ENCODE data around the gene C2CD4B. TPM values are rescaled to one million over a fixed set of nuclear protein-coding genes. Genes with fewer than 3 reads are reported as not detected.

The C2CD4B gene
- polyA plus RNA-seq, 1 donor (not counting 4 experiments of a cell fraction or from before 2014, with no cell fraction given), result not detected

DNA sequence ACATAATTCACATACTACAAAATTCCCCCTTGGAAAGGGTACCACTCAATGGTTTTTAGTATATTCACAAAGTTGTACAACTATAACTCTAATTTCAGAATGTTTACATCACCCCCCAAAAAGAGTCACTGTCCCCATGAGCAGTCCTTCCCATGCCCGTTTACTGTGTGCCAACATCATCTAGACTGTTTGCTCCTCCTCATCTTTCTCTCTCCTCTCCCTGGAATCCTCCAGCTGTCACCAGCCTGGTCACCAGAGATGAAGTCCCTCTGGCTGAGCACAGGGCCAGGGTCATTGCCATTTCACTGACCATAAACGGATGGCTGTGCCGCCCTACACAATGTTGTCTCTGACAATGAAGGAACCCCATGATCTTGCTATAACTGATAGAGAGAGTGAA is 45.2 kb downstream of the C2CD4B start:
- peaks cover 17% of the 10 kb centered on the region for H3K4me1 ChIP-seq (ENCODE audit: control insufficient read depth, extremely low read depth, insufficient read depth, low read length)
- H3K79me2 ChIP-seq (ENCODE audit: control insufficient read depth, insufficient read depth, low read length), result no peaks in the 10 kb centered on the region
- no peak overlapping the region for H3K4me2 ChIP-seq (ENCODE audit: control insufficient read depth, extremely low read depth, insufficient read depth, low read depth, low read length)
- dilution Hi-C loops (cut with MboI; ENCODE audit: extremely low pct_ligation_motif_present, low sequenced_read_pairs), result no loop called here
- no peak overlapping the region for H3K4me3 ChIP-seq (ENCODE audit: control insufficient read depth in 2 of 3, extremely low read depth in 1 of 3, insufficient read depth in 2 of 3, low read depth in 1 of 3, low read length in 3 of 3)
- TF ChIP-seq, protein P1, sequence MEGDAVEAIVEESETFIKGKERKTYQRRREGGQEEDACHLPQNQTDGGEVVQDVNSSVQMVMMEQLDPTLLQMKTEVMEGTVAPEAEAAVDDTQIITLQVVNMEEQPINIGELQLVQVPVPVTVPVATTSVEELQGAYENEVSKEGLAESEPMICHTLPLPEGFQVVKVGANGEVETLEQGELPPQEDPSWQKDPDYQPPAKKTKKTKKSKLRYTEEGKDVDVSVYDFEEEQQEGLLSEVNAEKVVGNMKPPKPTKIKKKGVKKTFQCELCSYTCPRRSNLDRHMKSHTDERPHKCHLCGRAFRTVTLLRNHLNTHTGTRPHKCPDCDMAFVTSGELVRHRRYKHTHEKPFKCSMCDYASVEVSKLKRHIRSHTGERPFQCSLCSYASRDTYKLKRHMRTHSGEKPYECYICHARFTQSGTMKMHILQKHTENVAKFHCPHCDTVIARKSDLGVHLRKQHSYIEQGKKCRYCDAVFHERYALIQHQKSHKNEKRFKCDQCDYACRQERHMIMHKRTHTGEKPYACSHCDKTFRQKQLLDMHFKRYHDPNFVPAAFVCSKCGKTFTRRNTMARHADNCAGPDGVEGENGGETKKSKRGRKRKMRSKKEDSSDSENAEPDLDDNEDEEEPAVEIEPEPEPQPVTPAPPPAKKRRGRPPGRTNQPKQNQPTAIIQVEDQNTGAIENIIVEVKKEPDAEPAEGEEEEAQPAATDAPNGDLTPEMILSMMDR (optimal IDR thresholded peaks at IDR 0.05 in 1 of 3, IDR thresholded peaks at IDR 0.05 in 1 of 3, conservative IDR thresholded peaks at IDR 0.05 in 1 of 3; ENCODE audit: extremely low read depth in 1 of 3, insufficient read depth in 2 of 3, low read length in 3 of 3), result no peak
- no peak for TF ChIP-seq EZH2 (IDR thresholded peaks at IDR 0.05; ENCODE audit: low read length)
- H3K36me3 ChIP-seq (ENCODE audit: control insufficient read depth in 2 of 2, extremely low read depth in 1 of 2, insufficient read depth in 2 of 2, low read length in 2 of 2), result no peaks in the 10 kb centered on the region
- H3K9me3 ChIP-seq (ENCODE audit: control insufficient read depth, low read depth, low read length), result no peaks in the 10 kb centered on the region
- H4K20me1 ChIP-seq (ENCODE audit: control insufficient read depth, extremely low read depth, insufficient read depth, low read length), result no peaks in the 10 kb centered on the region
- H3K27me3 ChIP-seq (ENCODE audit: control insufficient read depth, extremely low read depth, insufficient read depth, low read length), result no peaks in the 10 kb centered on the region
- DNase-seq (ENCODE audit: low read depth, low spot score), result no peak
- peak overlapping the region; percentile 31 for H3K9ac ChIP-seq (ENCODE audit: control insufficient read depth, extremely low read depth, insufficient read depth, low read length)
- peak overlapping the region; percentile 70 for H3K27ac ChIP-seq (ENCODE audit: control insufficient read depth, insufficient read depth, low read length)
- no peaks in the 10 kb centered on the region for H3K9me1 ChIP-seq (ENCODE audit: control insufficient read depth, extremely low read depth, insufficient read depth, low read length)
- peak overlapping the region; percentile 8 for H2AFZ ChIP-seq (ENCODE audit: control insufficient read depth, low read length)
- FAIRE-seq, result no peak

DNA sequence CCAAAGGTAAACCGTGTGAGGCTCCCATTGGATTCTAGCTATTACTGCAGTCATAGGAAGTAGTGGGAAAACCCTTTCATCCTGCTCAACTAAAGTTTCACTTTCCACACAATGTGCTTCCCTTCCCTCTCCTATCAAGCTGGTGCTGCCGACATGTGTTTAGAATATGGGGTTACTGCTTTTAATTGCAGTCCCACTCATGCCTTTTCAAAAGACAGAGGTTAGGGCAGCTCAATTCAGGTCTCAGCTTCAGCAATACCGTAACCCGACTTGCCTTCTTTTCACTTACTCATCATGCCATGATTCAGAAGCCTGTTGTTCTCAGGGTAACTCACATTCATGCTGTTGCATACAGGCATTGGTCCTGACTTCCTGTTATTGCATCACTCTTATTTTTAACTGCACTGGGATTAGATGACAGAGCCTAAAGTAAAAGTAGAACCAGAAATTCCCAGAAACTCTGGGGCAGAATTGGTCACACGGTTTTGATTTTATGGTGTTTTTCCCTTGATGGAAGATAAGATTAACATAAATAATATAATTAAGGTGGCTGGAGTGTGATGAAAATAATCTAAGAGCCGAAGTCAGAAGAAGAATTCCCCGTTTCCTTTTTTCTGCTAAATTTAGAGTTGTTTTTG is 45.7 kb downstream of the C2CD4B start:
- FAIRE-seq (peak; percentile 91), DNase-seq (ENCODE audit: low read depth, low spot score) (peak; percentile 73)
- H3K9me1 ChIP-seq (ENCODE audit: control insufficient read depth, extremely low read depth, insufficient read depth, low read length), result no peaks in the 10 kb centered on the region
- H4K20me1 ChIP-seq (ENCODE audit: control insufficient read depth, extremely low read depth, insufficient read depth, low read length), result no peaks in the 10 kb centered on the region
- peaks cover 17% of the 10 kb centered on the region for H3K4me1 ChIP-seq (ENCODE audit: control insufficient read depth, extremely low read depth, insufficient read depth, low read length)
- dilution Hi-C loops (cut with MboI; ENCODE audit: extremely low pct_ligation_motif_present, low sequenced_read_pairs), result no loop called here
- H3K9ac ChIP-seq (ENCODE audit: control insufficient read depth, extremely low read depth, insufficient read depth, low read length), result peak overlapping the region; percentile 31
- H3K27ac ChIP-seq (ENCODE audit: control insufficient read depth, insufficient read depth, low read length), result peak overlapping the region; percentile 70
- no peaks in the 10 kb centered on the region for H3K27me3 ChIP-seq (ENCODE audit: control insufficient read depth, extremely low read depth, insufficient read depth, low read length)
- TF ChIP-seq EZH2 (IDR thresholded peaks at IDR 0.05; ENCODE audit: low read length), result no peak
- TF ChIP-seq, protein P1 (optimal IDR thresholded peaks at IDR 0.05 in 1 of 3, IDR thresholded peaks at IDR 0.05 in 1 of 3, conservative IDR thresholded peaks at IDR 0.05 in 1 of 3; ENCODE audit: extremely low read depth in 1 of 3, insufficient read depth in 2 of 3, low read length in 3 of 3), result no peak
- no peaks in the 10 kb centered on the region for H3K79me2 ChIP-seq (ENCODE audit: control insufficient read depth, insufficient read depth, low read length)
- H3K36me3 ChIP-seq (ENCODE audit: control insufficient read depth in 2 of 2, extremely low read depth in 1 of 2, insufficient read depth in 2 of 2, low read length in 2 of 2), result no peaks in the 10 kb centered on the region
- H2AFZ ChIP-seq (ENCODE audit: control insufficient read depth, low read length), result peak overlapping the region; percentile 69
- no peaks in the 10 kb centered on the region for H3K9me3 ChIP-seq (ENCODE audit: control insufficient read depth, low read depth, low read length)
- H3K4me3 ChIP-seq (ENCODE audit: control insufficient read depth in 2 of 3, extremely low read depth in 1 of 3, insufficient read depth in 2 of 3, low read depth in 1 of 3, low read length in 3 of 3), result peak overlapping the region in 2 of 3 experiments; percentile 2 to 12
- peak overlapping the region; percentile 67 for H3K4me2 ChIP-seq (ENCODE audit: control insufficient read depth, extremely low read depth, insufficient read depth, low read depth, low read length)
